Colonic mucosa (tissue), 4 donors: ENCODE results near the gene NIPAL1. TPM values are rescaled to one million over a fixed set of nuclear protein-coding genes. Genes with fewer than 3 reads are reported as not detected.

Experiments
- DNase-seq: peaks from one replicate; pipeline ENCODE4 v3.0.0-alpha.2; 2020
- H3K27ac ChIP-seq: fragments of 200-600 bp; one replicate; pipeline ENCODE4 v1.8.0; 2021
- H3K27me3 ChIP-seq: fragments of 200-600 bp; one replicate; pipeline ENCODE4 v1.8.0; 2021
- H3K36me3 ChIP-seq: fragments of 200-600 bp; one replicate; pipeline ENCODE4 v1.8.0; 2021
- H3K4me1 ChIP-seq: fragments of 200-600 bp; one replicate; pipeline ENCODE4 v1.8.0; 2021; ENCODE audit warnings: mild to moderate bottlenecking
- H3K4me3 ChIP-seq: fragments of 200-600 bp; one replicate; pipeline ENCODE4 v1.8.0; 2021
- H3K9ac ChIP-seq, 2 donors: one replicate each; pipeline ENCODE4 v1.7.0; 2013; ENCODE audit warnings: control low read depth in 2 of 2, low read depth in 2 of 2, low read length in 2 of 2
- H3K9me3 ChIP-seq: fragments of 200-600 bp; one replicate; pipeline ENCODE4 v1.8.0; 2021
- CTCF ChIP-seq: fragments of 200-600 bp; IDR thresholded peaks from one replicate; pipeline ENCODE4 v1.8.0; 2022; ENCODE audit warnings: antibody characterized with exemption, mild to moderate bottlenecking
- intact Hi-C: fragments of 100-400 bp; cut with DNase I; formaldehyde crosslinking; loops from one replicate; pipeline ENCODE4 v1.14.1; 2022
- total RNA-seq, 2 donors: library from RNA; stranded (reverse); fragmentation: NEBNext Ultra II Directional in 1 of 2; extraction: Animal tissue kit (Norgen Biotek cat#: 25700) in 1 of 2; gene quantifications; one replicate each; pipeline ENCODE4 v1.2.1, GENCODE V29; 2021
- donor health status: healthy.
- donor health status: DM: no; HTN: no; CAD: no.
- donor health status: DM: no; HTN: no; CAD: no.

The NIPAL1 gene
- total RNA-seq, 2 donors from 2014 or later, result 38.7 to 47.9 TPM

- H3K4me1 ChIP-seq, result no peaks in the 10 kb centered on the region
- peak overlapping the region; percentile 54 for H3K4me3 ChIP-seq
- H3K9ac ChIP-seq, result peak overlapping the region; percentile 82 to 97
- no peaks in the 10 kb centered on the region for H3K27me3 ChIP-seq
- H3K27ac ChIP-seq, result peak overlapping the region; percentile 88
- no peaks in the 10 kb centered on the region for H3K36me3 ChIP-seq
- intact Hi-C loops, result no loop called here
- peak; percentile 63 for DNase-seq
- H3K9me3 ChIP-seq, result no peaks in the 10 kb centered on the region
- no peak for TF ChIP-seq CTCF
Measured at GRCh38 chr4:48017108-48017571, 568 bp downstream of the NIPAL1 start.

GRCh38 chr4:48018112-48018511, 1.5 kb downstream of the NIPAL1 start:
- no peaks in the 10 kb centered on the region for H3K36me3 ChIP-seq
- H3K4me1 ChIP-seq, result no peaks in the 10 kb centered on the region
- peak overlapping the region; percentile 54 for H3K4me3 ChIP-seq
- H3K9me3 ChIP-seq, result no peaks in the 10 kb centered on the region
- peak overlapping the region; percentile 88 for H3K27ac ChIP-seq
- H3K9ac ChIP-seq, result peak overlapping the region in 1 of 2 donors; percentile 97
- TF ChIP-seq CTCF, result no peak
- no peaks in the 10 kb centered on the region for H3K27me3 ChIP-seq
- intact Hi-C loops, result no loop called here
- no peak for DNase-seq

GRCh38 chr4:48021100-48021499, 4.5 kb downstream of the NIPAL1 start:
- intact Hi-C loops, result no loop called here
- H3K9ac ChIP-seq, result no peak overlapping the region
- H3K27me3 ChIP-seq, result no peaks in the 10 kb centered on the region
- no peaks in the 10 kb centered on the region for H3K9me3 ChIP-seq
- no peaks in the 10 kb centered on the region for H3K4me1 ChIP-seq
- peaks cover 6% of the 10 kb centered on the region for H3K36me3 ChIP-seq
- TF ChIP-seq CTCF, result no peak
- H3K4me3 ChIP-seq, result no peak overlapping the region
- H3K27ac ChIP-seq, result peak overlapping the region; percentile 4
- no peak for DNase-seq

GRCh38 chr4:48022192-48022799, 5.7 kb downstream of the NIPAL1 start:
- no peaks in the 10 kb centered on the region for H3K4me1 ChIP-seq
- DNase-seq, result peak; percentile 53
- peak overlapping the region; percentile 4 for H3K27ac ChIP-seq
- no peaks in the 10 kb centered on the region for H3K9me3 ChIP-seq
- peak overlapping the region in 1 of 2 donors; percentile 34 for H3K9ac ChIP-seq
- TF ChIP-seq CTCF, result no peak
- intact Hi-C loops, result no loop called here
- no peak overlapping the region for H3K4me3 ChIP-seq
- H3K36me3 ChIP-seq, result peaks cover 6% of the 10 kb centered on the region
- no peaks in the 10 kb centered on the region for H3K27me3 ChIP-seq

GRCh38 chr4:48024522-48024921, 8.0 kb downstream of the NIPAL1 start:
- no peak for TF ChIP-seq CTCF
- Histone ChIP-seq H3K27ac (no peak overlapping the region), H3K36me3 (peaks cover 6% of the 10 kb centered on the region), H3K9me3 (no peaks in the 10 kb centered on the region), H3K4me1 (no peaks in the 10 kb centered on the region), H3K9ac (no peak overlapping the region), H3K4me3 (no peak overlapping the region), H3K27me3 (no peaks in the 10 kb centered on the region)
- no peak for DNase-seq
- intact Hi-C loops, result no loop called here
